HEK293 (cell line): ENCODE measurements around the gene TLX3.

Experiments
- BCL11A ChIP-seq: fragments of 450-650 bp; formaldehyde crosslinking; IDR thresholded peaks from 2 replicates; pipeline ENCODE4 v1.5.1; 2016; ENCODE audit warnings: low read depth, missing biosample characterization, missing genetic modification characterization
- KLF1 ChIP-seq: fragments of 450-650 bp; formaldehyde crosslinking; IDR thresholded peaks from 2 replicates; pipeline ENCODE4 v1.5.1; 2016; ENCODE audit warnings: missing biosample characterization, missing genetic modification characterization
- SP7 ChIP-seq: fragments of 450-650 bp; formaldehyde crosslinking; IDR thresholded peaks from 2 replicates; pipeline ENCODE4 v1.5.1; 2016; ENCODE audit warnings: missing biosample characterization, missing genetic modification characterization
- ZBTB10 ChIP-seq: fragments of 450-650 bp; formaldehyde crosslinking; IDR thresholded peaks from 2 replicates; pipeline ENCODE4 v1.5.1; 2016; ENCODE audit warnings: missing biosample characterization, missing genetic modification characterization
- ZBTB20 ChIP-seq: fragments of 450-650 bp; formaldehyde crosslinking; IDR thresholded peaks from 2 replicates; pipeline ENCODE4 v1.5.1; 2016; ENCODE audit warnings: missing biosample characterization, missing genetic modification characterization
- ZNF121 ChIP-seq: fragments of 450-650 bp; formaldehyde crosslinking; IDR thresholded peaks from 2 replicates; pipeline ENCODE4 v1.5.1; 2016; ENCODE audit warnings: missing biosample characterization, missing genetic modification characterization
- ZNF138 ChIP-seq: fragments of 450-650 bp; formaldehyde crosslinking; IDR thresholded peaks from 2 replicates; pipeline ENCODE4 v1.5.1; 2016; ENCODE audit warnings: missing biosample characterization, missing genetic modification characterization, borderline replicate concordance
- ZNF274 ChIP-seq, 2 experiments: fragments of 200-500 bp in 1 of 2; fragments of 450-650 bp in 1 of 2; sonication (Bioruptor generic) in 1 of 2; formaldehyde crosslinking in 1 of 2; IDR thresholded peaks; 2 replicates each; pipeline versions ENCODE4 v1.5.1 to v1.6.1; 2014 to 2016; ENCODE audit warnings: borderline replicate concordance in 1 of 2, inconsistent platforms in 1 of 2, low read length in 1 of 2, missing biosample characterization in 1 of 2, missing genetic modification characterization in 1 of 2
- ZNF292 ChIP-seq: fragments of 450-650 bp; formaldehyde crosslinking; IDR thresholded peaks from 2 replicates; pipeline ENCODE4 v1.5.1; 2016; ENCODE audit warnings: low read depth, missing biosample characterization, missing genetic modification characterization, borderline replicate concordance
- ZNF426 ChIP-seq: fragments of 450-650 bp; formaldehyde crosslinking; IDR thresholded peaks from 2 replicates; pipeline ENCODE4 v1.5.1; 2017; ENCODE audit warnings: missing biosample characterization, missing genetic modification characterization, mild to moderate bottlenecking, inconsistent platforms, moderate library complexity
- ZNF548 ChIP-seq: fragments of 450-650 bp; formaldehyde crosslinking; IDR thresholded peaks from 2 replicates; pipeline ENCODE4 v1.5.1; 2016; ENCODE audit warnings: missing biosample characterization, missing genetic modification characterization
- TF ChIP-seq, protein P1 (sequence below): fragments of 450-650 bp; formaldehyde crosslinking; IDR thresholded peaks from 2 replicates; pipeline ENCODE4 v1.5.1; 2016; ENCODE audit warnings: missing biosample characterization, missing genetic modification characterization
- TF ChIP-seq, protein P2 (sequence below): fragments of 450-650 bp; formaldehyde crosslinking; IDR thresholded peaks from 2 replicates; pipeline ENCODE4 v1.5.1; 2016; ENCODE audit warnings: missing biosample characterization, missing genetic modification characterization
- TF ChIP-seq, protein P3 (sequence below): fragments of 450-650 bp; formaldehyde crosslinking; conservative IDR thresholded peaks from 2 replicates; pipeline ENCODE4 v1.5.1; 2016; ENCODE audit warnings: low read depth, missing biosample characterization, missing genetic modification characterization

GRCh38 chr5:171313481-171314206 is 4.6 kb downstream of the TLX3 start:
- TF ChIP-seq ZNF292 (tag by site-specific recombination) (no peak), ZNF121 (tag by site-specific recombination) (no peak), KLF1 (no peak), ZNF274 (IDR thresholded peaks at IDR 0.05; ENCODE audit: low read length) (no peak), ZNF274 (tag by site-specific recombination; IDR thresholded peaks at IDR 0.05; ENCODE audit: borderline replicate concordance) (no peak), ZNF138 (tag by site-specific recombination) (no peak), SP7 (tag by site-specific recombination) (no peak), BCL11A (tag by site-specific recombination) (no peak), ZNF426 (tag by site-specific recombination) (no peak), ZBTB10 (no peak), ZBTB20 (tag by site-specific recombination) (no peak), ZNF548 (tag by site-specific recombination) (no peak)
- TF ChIP-seq, protein P1, sequence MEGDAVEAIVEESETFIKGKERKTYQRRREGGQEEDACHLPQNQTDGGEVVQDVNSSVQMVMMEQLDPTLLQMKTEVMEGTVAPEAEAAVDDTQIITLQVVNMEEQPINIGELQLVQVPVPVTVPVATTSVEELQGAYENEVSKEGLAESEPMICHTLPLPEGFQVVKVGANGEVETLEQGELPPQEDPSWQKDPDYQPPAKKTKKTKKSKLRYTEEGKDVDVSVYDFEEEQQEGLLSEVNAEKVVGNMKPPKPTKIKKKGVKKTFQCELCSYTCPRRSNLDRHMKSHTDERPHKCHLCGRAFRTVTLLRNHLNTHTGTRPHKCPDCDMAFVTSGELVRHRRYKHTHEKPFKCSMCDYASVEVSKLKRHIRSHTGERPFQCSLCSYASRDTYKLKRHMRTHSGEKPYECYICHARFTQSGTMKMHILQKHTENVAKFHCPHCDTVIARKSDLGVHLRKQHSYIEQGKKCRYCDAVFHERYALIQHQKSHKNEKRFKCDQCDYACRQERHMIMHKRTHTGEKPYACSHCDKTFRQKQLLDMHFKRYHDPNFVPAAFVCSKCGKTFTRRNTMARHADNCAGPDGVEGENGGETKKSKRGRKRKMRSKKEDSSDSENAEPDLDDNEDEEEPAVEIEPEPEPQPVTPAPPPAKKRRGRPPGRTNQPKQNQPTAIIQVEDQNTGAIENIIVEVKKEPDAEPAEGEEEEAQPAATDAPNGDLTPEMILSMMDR (tag by site-specific recombination), result no peak
- TF ChIP-seq, protein P2, sequence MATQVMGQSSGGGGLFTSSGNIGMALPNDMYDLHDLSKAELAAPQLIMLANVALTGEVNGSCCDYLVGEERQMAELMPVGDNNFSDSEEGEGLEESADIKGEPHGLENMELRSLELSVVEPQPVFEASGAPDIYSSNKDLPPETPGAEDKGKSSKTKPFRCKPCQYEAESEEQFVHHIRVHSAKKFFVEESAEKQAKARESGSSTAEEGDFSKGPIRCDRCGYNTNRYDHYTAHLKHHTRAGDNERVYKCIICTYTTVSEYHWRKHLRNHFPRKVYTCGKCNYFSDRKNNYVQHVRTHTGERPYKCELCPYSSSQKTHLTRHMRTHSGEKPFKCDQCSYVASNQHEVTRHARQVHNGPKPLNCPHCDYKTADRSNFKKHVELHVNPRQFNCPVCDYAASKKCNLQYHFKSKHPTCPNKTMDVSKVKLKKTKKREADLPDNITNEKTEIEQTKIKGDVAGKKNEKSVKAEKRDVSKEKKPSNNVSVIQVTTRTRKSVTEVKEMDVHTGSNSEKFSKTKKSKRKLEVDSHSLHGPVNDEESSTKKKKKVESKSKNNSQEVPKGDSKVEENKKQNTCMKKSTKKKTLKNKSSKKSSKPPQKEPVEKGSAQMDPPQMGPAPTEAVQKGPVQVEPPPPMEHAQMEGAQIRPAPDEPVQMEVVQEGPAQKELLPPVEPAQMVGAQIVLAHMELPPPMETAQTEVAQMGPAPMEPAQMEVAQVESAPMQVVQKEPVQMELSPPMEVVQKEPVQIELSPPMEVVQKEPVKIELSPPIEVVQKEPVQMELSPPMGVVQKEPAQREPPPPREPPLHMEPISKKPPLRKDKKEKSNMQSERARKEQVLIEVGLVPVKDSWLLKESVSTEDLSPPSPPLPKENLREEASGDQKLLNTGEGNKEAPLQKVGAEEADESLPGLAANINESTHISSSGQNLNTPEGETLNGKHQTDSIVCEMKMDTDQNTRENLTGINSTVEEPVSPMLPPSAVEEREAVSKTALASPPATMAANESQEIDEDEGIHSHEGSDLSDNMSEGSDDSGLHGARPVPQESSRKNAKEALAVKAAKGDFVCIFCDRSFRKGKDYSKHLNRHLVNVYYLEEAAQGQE (tag by site-specific recombination), result no peak
- TF ChIP-seq, protein P3, sequence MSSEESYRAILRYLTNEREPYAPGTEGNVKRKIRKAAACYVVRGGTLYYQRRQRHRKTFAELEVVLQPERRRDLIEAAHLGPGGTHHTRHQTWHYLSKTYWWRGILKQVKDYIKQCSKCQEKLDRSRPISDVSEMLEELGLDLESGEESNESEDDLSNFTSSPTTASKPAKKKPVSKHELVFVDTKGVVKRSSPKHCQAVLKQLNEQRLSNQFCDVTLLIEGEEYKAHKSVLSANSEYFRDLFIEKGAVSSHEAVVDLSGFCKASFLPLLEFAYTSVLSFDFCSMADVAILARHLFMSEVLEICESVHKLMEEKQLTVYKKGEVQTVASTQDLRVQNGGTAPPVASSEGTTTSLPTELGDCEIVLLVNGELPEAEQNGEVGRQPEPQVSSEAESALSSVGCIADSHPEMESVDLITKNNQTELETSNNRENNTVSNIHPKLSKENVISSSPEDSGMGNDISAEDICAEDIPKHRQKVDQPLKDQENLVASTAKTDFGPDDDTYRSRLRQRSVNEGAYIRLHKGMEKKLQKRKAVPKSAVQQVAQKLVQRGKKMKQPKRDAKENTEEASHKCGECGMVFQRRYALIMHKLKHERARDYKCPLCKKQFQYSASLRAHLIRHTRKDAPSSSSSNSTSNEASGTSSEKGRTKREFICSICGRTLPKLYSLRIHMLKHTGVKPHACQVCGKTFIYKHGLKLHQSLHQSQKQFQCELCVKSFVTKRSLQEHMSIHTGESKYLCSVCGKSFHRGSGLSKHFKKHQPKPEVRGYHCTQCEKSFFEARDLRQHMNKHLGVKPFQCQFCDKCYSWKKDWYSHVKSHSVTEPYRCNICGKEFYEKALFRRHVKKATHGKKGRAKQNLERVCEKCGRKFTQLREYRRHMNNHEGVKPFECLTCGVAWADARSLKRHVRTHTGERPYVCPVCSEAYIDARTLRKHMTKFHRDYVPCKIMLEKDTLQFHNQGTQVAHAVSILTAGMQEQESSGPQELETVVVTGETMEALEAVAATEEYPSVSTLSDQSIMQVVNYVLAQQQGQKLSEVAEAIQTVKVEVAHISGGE (tag by site-specific recombination), result no peak
